Activated CD8-positive, alpha-beta memory T cell treated with anti-CD3 and anti-CD28 coated beads, Interleukin-2, amount 50 U/mL, for 1 hour (primary cell): ENCODE measurements around the gene RPL3.
A peak's percentile ranks its signal among the peaks of the same experiment; 100 is the strongest.
"Not testable (repeated sequence)": the region's sequence is repeated elsewhere in the genome, so short reads cannot be mapped to it uniquely, and the experiment has no call there.

Source experiments
- DNase-seq: peaks from one replicate; pipeline ENCODE4 v3.0.0-alpha.2; 2020; ENCODE audit errors: extremely low read depth

The RPL3 gene

GRCh38 chr22:39319284-39320022, at the start of gene RPL3:
Gene RPL3 (minus strand): TSS chr22:39319623. CDS start chr22:39319597, 26 bp downstream.
- peak; percentile 95 for DNase-seq

GRCh38 chr22:39369186-39369585, 49.8 kb upstream of the RPL3 start:
- DNase-seq: no peak

GRCh38 chr22:39368461-39368911, 49.1 kb upstream of the RPL3 start:
- DNase-seq: no peak

GRCh38 chr22:39367035-39367434, 47.6 kb upstream of the RPL3 start:
- no peak for DNase-seq

GRCh38 chr22:39365492-39365780, 46.0 kb upstream of the RPL3 start:
- no peak for DNase-seq

GRCh38 chr22:39364714-39365491, 45.5 kb upstream of the RPL3 start:
- DNase-seq: no peak

- DNase-seq: no peak
Observed at GRCh38 chr22:39363751-39364515, 44.5 kb upstream of the RPL3 start.

GRCh38 chr22:39362932-39363331, 43.5 kb upstream of the RPL3 start:
- no peak for DNase-seq

GRCh38 chr22:39362271-39362670, 42.8 kb upstream of the RPL3 start:
- DNase-seq: no peak

- DNase-seq: no peak
Observed at GRCh38 chr22:39361496-39361895, 42.1 kb upstream of the RPL3 start.

GRCh38 chr22:39360674-39361413, 41.4 kb upstream of the RPL3 start:
- no peak for DNase-seq

- DNase-seq: no peak
Observed at GRCh38 chr22:39360242-39360641, 40.8 kb upstream of the RPL3 start.

GRCh38 chr22:39359659-39360195, 40.3 kb upstream of the RPL3 start:
- no peak for DNase-seq

- DNase-seq: not testable (repeated sequence)
Observed at GRCh38 chr22:39358197-39358596, 38.8 kb upstream of the RPL3 start.

GRCh38 chr22:39357110-39358108, 38.0 kb upstream of the RPL3 start:
- not testable (repeated sequence) for DNase-seq

- DNase-seq: no peak
Observed at GRCh38 chr22:39356464-39356863, 37.0 kb upstream of the RPL3 start.

- DNase-seq: not testable (repeated sequence)
Observed at GRCh38 chr22:39355805-39356204, 36.4 kb upstream of the RPL3 start.

GRCh38 chr22:39355080-39355479, 35.7 kb upstream of the RPL3 start:
- DNase-seq: no peak

GRCh38 chr22:39353346-39353745, 33.9 kb upstream of the RPL3 start:
- DNase-seq: no peak

- no peak for DNase-seq
Observed at GRCh38 chr22:39352306-39352891, 33.0 kb upstream of the RPL3 start.
